B cell (primary cell): ENCODE data around the gene DDRGK1. TPM values are rescaled to one million over a fixed set of nuclear protein-coding genes. Genes with fewer than 3 reads are reported as not detected.
A peak's percentile ranks its signal among the peaks of the same experiment; 100 is the strongest.

ENCODE experiments used
- ATAC-seq: fragments of 200-7000 bp; cut with Tn5 transposase; one replicate; pipeline ENCODE4 v1.10.0; 2021; ENCODE audit warnings: low read depth, mild to moderate bottlenecking, moderate number of reproducible peaks, moderate library complexity
- CTCF ChIA-PET: fragments of 350-600 bp; sonication (Branson Sonifier 250); formaldehyde crosslinking; loops from one replicate; lab custom pipeline; 2021; ENCODE audit warnings: antibody characterized with exemption, inconsistent platforms; lab: Charles Lee
- POLR2A ChIA-PET: fragments of 350-600 bp; sonication (Branson Sonifier 250); formaldehyde crosslinking; loops from one replicate; lab custom pipeline; 2021; ENCODE audit warnings: antibody characterized with exemption; lab: Charles Lee
- DNase-seq: peaks from one replicate; pipeline ENCODE4 v3.0.0; 2013
- H2AFZ ChIP-seq: 2 replicates; pipeline ENCODE4 v1.6.1; 2012; ENCODE audit warnings: mild to moderate bottlenecking, low read depth, low read length; ENCODE audit not compliant: insufficient read depth, poor library complexity, severe bottlenecking
- H3K27ac ChIP-seq, 2 donors: 1 replicate in 1 of 2; 2 replicates in 1 of 2; pipeline ENCODE4 v1.5.1; 2012 to 2013; ENCODE audit warnings: low read length in 2 of 2, mild to moderate bottlenecking in 2 of 2, moderate library complexity in 1 of 2
- H3K27me3 ChIP-seq, 4 experiments: fragments of 200-600 bp in 1 of 4; sonication (generic) in 1 of 4; replicated peaks in 1 of 4; 1 replicate in 2 of 4; 2 replicates in 2 of 4; pipeline versions ENCODE4 v1.6.1 to v1.7.0; 2013 to 2016; ENCODE audit warnings: low read length in 3 of 4, mild to moderate bottlenecking in 2 of 4, mixed read lengths in 1 of 4, moderate library complexity in 1 of 4; ENCODE audit not compliant: insufficient read depth in 4 of 4, control insufficient read depth in 3 of 4; ENCODE audit errors: control extremely low read depth in 1 of 4
- H3K36me3 ChIP-seq, 2 experiments: replicated peaks in 1 of 2; 1 replicate in 1 of 2; 2 replicates in 1 of 2; pipeline versions ENCODE4 v1.6.1 to v1.7.1; 2013; ENCODE audit warnings: low read length in 1 of 2; ENCODE audit not compliant: insufficient read depth in 2 of 2, control insufficient read depth in 1 of 2; ENCODE audit errors: control extremely low read depth in 1 of 2, extremely low read depth in 1 of 2
- H3K4me1 ChIP-seq, 2 donors: fragments of 200-600 bp in 1 of 2; sonication (generic) in 1 of 2; 1 replicate in 1 of 2; 2 replicates in 1 of 2; pipeline versions ENCODE4 v1.5.1 to v1.6.1; 2013 to 2017; ENCODE audit warnings: low read length in 2 of 2; ENCODE audit not compliant: control insufficient read depth in 2 of 2, insufficient read depth in 2 of 2
- H3K4me2 ChIP-seq: replicated peaks from 2 replicates; pipeline ENCODE3; 2012; ENCODE audit warnings: mild to moderate bottlenecking, low read depth, low read length; ENCODE audit not compliant: poor library complexity, severe bottlenecking
- H3K4me3 ChIP-seq, 5 experiments: fragments of 200-600 bp in 1 of 5; sonication (generic) in 1 of 5; 1 replicate in 3 of 5; 2 replicates in 2 of 5; pipeline versions ENCODE4 v1.5.1 to v1.7.0; 2011 to 2016; ENCODE audit warnings: low read length in 4 of 5, mild to moderate bottlenecking in 4 of 5, low read depth in 2 of 5, control low read depth in 1 of 5, moderate library complexity in 1 of 5; ENCODE audit not compliant: insufficient read depth in 1 of 5; ENCODE audit errors: control extremely low read depth in 1 of 5, extremely low read depth in 1 of 5
- H3K79me2 ChIP-seq: fragments of 200-600 bp; sonication (generic); one replicate; pipeline ENCODE4 v1.6.0; 2016; ENCODE audit warnings: low read length; ENCODE audit not compliant: control insufficient read depth, insufficient read depth
- H3K9ac ChIP-seq: fragments of 200-600 bp; sonication (generic); 2 replicates; pipeline ENCODE4 v1.6.1; 2017; ENCODE audit warnings: mild to moderate bottlenecking, low read length, moderate library complexity
- H3K9me3 ChIP-seq, 3 donors: one replicate each; pipeline versions ENCODE4 v1.6.1 to v1.7.1; 2013; ENCODE audit warnings: low read length in 2 of 3; ENCODE audit not compliant: control insufficient read depth in 2 of 3, insufficient read depth in 1 of 3; ENCODE audit errors: control extremely low read depth in 1 of 3
- H4K20me1 ChIP-seq: 2 replicates; pipeline ENCODE4 v1.6.0; 2012; ENCODE audit warnings: mild to moderate bottlenecking, low read length; ENCODE audit not compliant: insufficient read depth, control insufficient read depth, poor library complexity, severe bottlenecking
- H3K27ac Mint-ChIP-seq: one replicate; pipeline ENCODE4 v1.8.0; 2021; ENCODE audit warnings: mixed read lengths
- H3K27me3 Mint-ChIP-seq: one replicate; pipeline ENCODE4 v1.8.0; 2021; ENCODE audit warnings: mixed read lengths
- H3K4me1 Mint-ChIP-seq: one replicate; pipeline ENCODE4 v1.8.0; 2021; ENCODE audit warnings: mixed read lengths
- H3K4me3 Mint-ChIP-seq: one replicate; pipeline ENCODE4 v1.8.0; 2021; ENCODE audit warnings: mixed read lengths
- H3K9me3 Mint-ChIP-seq: one replicate; pipeline ENCODE4 v1.8.0; 2022; ENCODE audit warnings: mixed read lengths; ENCODE audit not compliant: insufficient read depth
- CTCF ChIP-seq: fragments of 200-600 bp; IDR thresholded peaks from one replicate; pipeline ENCODE4 v1.8.0; 2022; ENCODE audit warnings: antibody characterized with exemption, mild to moderate bottlenecking
- EZH2 ChIP-seq: IDR thresholded peaks from 2 replicates; pipeline ENCODE4 v1.6.1; 2012; ENCODE audit warnings: borderline replicate concordance, low read depth, mild to moderate bottlenecking, moderate library complexity, low read length; ENCODE audit not compliant: insufficient read depth, poor library complexity, severe bottlenecking
- WGBS: methylation state at CpG from one replicate; pipeline ENCODE4 v1.1.5; 2013; ENCODE audit warnings: missing lambda C conversion rate; ENCODE audit not compliant: insufficient coverage; 5-methylcytosine and 5-hydroxymethylcytosine counted together
- intact Hi-C: fragments of 100-400 bp; cut with micrococcal nuclease; formaldehyde crosslinking; loops from one replicate; pipeline ENCODE4 v1.10.0; 2022
- polyA plus RNA-seq: library from polyadenylated mRNA; depleted of rRNA; stranded (reverse); fragments of >200 nt; gene quantifications from 2 replicates; pipeline ENCODE4 v1.2.3, GENCODE V29; 2012
- total RNA-seq, 2 donors: library from RNA; stranded (reverse); fragments of 120-200 nt in 1 of 2; gene quantifications; 1 replicate in 1 of 2; 2 replicates in 1 of 2; pipeline versions ENCODE4 v1.2.3 to v1.2.4, GENCODE V29; 2013 to 2022

Gene DDRGK1
- total and polyA plus RNA-seq, 2 donors (not counting 1 experiment from before 2014, with no cell fraction given) = 35.6 to 51.9 TPM

- Histone ChIP-seq H3K4me1 (peaks cover 23% of the 10 kb centered on the region in 2 donors), H3K4me2 (peak within 1 kb of the TSS; percentile 100), H3K36me3 (no peaks in the 10 kb centered on the region), H3K27ac (peak within 1 kb of the TSS; percentile 67 to 89), H3K9me3 (peaks cover 0 to 14% (median 0%) of the 10 kb centered on the region in 3 donors), H3K9ac (peak within 1 kb of the TSS; percentile 99), H2AFZ (peak within 1 kb of the TSS; percentile 79), H4K20me1 (no peaks in the 10 kb centered on the region), H3K27me3 (peaks cover 0 to 46% (median 30%) of the 10 kb centered on the region in 4 experiments), H3K79me2 (no peaks in the 10 kb centered on the region), H3K4me3 (peak within 1 kb of the TSS; percentile 36 to 94 (median 79))
- POLR2A ChIA-PET = interaction anchor here (0.5 to 0.7 kb wide), 3 partner anchors 24 to 36 kb away, joined by 5 to 6 read pairs (median 5); no protein-coding TSS in a partner anchor
- Mint-ChIP-seq H3K9me3 (no peaks in the 10 kb centered on the region), H3K27me3 (peaks cover 48% of the 10 kb centered on the region), H3K4me3 (peak within 1 kb of the TSS; percentile 89), H3K4me1 (peaks cover 20% of the 10 kb centered on the region), H3K27ac (peak within 1 kb of the TSS; percentile 90)
- under 1% methylated on average over 60 of the region's 62 CpGs for WGBS
- DNase-seq (peak; percentile 91), ATAC-seq (peak; percentile 76)
- intact Hi-C loops = loop anchor here (1.0 to 2.0 kb wide), 3 partner anchors 14 to 298 kb away; partner anchors contain the start of genes ATRN, FASTKD5 and UBOX5
- CTCF ChIA-PET = interaction anchor here (1.1 kb wide), 1 partner anchor 14 kb away, joined by 4 read pairs; no protein-coding TSS in a partner anchor
- TF ChIP-seq EZH2 = no peak
- TF ChIP-seq CTCF = no peak
Measured at GRCh38 chr20:3172933-3173609, 31.4 kb downstream of the DDRGK1 start, which contains the start of gene LZTS3. Gene LZTS3, minus strand, starts transcription at chr20:3173549. Its CDS starts 6,386 bp downstream, at chr20:3167163.
